ENCODE measurements around the gene IL6R.
A peak's percentile ranks its signal among the peaks of the same experiment; 100 is the strongest.
"Not testable (repeated sequence)": the region's sequence is repeated elsewhere in the genome, so short reads cannot be mapped to it uniquely, and the experiment has no call there.

IL6R gene

DNA sequence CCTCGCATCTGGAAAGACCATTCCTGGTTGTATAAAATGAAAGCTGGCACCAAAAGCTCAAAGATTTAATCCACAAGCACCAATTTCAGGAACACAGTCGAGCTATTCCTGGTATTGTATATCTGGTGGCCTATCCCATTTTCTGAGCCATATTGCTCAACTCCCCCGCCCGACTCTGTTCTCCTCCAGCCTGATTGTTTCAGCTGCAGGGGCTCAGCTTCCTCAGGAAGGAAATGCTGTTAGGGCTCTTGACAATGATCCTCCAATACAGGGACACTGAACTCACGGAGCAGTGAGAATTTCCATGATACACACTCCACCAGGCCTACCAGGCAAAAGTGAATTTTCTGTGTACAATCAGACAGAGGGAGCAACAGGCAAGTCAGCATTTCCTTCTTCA, 80.0 kb downstream of the IL6R start:
- DNase-seq = no peak

DNA sequence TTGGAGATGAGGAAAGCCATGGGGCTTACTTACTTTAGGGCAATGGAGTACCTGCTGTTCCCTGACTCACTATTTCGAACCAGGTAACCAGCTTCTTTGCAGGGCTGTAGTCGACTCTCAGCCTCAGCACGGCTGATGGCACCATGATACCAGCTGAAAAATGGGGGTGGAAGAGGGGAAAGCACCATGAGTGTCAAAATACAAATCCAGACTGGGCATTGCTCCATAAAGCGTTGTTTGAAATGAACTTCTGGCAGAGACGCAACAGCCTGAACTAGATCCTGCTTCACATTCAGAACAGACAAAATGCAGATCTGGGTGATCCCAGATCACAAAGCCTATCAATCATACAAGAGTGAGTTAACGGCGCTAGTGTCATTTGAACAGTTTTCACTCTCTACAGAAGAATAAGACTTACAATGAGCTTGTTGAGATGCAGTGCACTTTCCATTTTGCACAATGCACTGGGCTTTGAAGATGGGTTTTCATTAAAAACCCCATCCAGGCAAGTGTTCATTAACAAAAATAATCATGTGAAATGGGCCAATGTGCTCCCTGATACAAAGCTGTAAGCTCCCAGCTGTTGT, 80.9 kb downstream of the IL6R start:
- no peak for DNase-seq

DNA sequence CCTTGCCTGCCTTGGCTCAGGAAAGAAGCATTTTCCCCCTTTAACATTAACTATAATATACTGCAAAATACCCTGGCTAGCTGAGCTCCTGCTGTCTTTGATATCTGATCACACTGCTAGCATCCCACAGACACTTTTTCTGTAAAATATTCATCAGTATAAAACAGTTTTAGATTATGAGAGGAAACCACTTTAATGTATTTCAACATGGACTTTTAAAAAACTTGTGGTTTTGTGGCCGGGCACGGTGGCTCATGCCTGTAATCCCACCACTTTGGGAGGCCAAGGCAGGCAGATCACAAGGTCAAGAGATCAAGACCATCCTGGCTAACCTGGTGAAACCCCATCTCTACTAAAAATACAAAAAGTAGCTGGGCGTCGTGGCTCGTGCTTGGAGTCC, 81.6 kb downstream of the IL6R start:
- DNase-seq = not testable (repeated sequence)

DNA sequence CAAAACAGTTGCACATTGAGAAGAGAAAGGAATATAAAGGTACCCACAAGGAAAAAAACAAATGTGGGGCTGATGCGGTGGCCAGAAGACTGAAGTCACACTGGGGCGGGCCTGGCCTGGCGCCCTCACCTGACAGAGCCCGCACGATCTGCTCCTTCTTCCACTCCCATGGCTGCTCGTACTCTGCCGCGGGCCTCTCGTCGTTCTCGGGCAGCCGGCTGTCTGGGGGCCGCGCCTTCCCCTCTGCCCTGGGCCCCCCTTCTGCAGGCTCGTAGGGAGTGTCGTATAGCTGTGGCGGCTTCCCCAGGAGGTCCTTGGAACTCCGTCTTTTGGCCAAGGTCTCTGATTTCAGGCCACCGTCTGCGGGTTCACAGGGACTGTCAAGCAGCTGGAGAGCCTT, 83.8 kb downstream of the IL6R start:
- no peak for DNase-seq

DNA sequence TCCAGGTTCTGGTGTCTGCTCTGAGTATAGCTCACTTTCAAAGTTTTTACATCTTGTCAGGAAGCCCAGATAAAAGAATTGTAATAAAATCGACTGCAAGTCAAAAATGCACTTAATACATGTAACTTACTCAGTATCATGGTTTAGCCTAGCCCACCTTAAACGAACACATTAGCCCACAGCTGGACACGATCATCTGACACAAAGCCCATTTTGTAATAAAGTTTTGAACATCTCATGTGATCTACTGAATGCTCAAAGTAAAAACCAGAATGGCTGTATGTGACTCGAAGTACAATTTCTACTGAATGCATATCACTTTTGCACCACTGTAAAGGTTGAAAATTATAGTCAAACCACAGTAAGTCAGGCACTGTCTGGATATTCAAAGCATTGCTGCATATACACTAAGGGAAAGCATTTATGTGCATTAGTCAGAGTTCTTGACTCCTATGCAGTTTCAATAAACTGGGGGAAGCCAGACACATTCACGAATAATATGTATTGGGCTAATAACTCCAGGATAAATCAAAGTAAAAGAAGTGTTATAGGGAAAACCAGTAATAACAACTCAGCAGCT, 84.6 kb downstream of the IL6R start:
- DNase-seq = no peak

DNA sequence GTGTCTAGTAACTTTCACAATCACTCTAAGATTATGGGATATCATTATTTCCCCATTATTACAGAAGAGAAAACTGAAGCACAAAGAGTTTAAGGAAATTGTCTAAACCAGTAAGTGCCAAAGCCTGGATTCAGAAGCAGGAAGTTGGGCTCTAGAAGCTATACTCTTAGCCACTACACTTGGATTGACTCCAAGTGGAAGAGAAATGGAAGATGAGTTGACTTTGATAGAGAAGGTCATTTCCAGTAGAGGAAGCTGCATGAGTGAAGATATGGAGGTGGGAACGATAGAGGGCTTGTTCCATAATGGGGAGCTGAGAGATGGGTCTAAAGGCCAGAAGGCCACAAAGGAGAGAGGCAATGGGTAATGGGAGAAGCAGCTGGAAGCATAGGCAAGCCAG, 85.2 kb downstream of the IL6R start:
- DNase-seq = no peak

DNA sequence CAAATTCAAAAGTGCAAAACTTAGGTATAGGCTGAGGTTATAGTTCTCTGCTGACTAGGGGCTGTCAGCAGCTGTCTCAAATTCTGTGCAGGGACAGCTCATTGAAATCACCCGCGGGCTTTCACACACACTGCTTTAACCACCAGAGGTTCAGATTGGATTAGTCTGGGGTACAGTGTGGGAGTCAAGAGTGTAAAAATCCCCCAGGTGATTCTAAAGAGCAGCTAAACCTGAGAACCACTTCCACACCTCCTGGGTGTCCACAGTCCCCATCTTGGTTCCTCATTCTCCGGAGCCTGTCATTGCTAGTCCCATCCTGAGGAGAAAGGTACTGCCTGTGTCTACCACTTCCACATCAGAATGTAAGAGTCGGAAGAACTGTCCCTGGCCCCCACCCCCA, 87.0 kb downstream of the IL6R start:
- DNase-seq = no peak

DNA sequence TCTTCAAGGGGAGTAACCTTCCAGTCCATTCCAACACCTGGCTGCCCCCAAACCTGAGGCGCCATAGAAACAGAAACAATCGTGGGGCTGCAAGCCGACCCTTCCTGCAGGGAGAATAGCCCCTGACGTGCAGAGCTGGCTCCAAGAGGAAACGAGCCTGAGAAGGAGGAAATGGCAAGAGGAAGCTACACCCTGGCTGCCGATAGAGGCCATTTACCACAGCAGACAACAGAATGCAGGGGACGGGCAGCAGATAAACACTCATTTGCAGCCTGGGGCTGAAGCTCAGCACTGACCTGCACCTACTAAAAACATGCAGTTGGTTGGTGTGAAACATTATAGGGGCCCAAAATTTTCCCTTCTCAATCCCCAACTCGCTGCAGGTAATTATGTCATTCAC, 88.1 kb downstream of the IL6R start:
- no peak for DNase-seq

DNA sequence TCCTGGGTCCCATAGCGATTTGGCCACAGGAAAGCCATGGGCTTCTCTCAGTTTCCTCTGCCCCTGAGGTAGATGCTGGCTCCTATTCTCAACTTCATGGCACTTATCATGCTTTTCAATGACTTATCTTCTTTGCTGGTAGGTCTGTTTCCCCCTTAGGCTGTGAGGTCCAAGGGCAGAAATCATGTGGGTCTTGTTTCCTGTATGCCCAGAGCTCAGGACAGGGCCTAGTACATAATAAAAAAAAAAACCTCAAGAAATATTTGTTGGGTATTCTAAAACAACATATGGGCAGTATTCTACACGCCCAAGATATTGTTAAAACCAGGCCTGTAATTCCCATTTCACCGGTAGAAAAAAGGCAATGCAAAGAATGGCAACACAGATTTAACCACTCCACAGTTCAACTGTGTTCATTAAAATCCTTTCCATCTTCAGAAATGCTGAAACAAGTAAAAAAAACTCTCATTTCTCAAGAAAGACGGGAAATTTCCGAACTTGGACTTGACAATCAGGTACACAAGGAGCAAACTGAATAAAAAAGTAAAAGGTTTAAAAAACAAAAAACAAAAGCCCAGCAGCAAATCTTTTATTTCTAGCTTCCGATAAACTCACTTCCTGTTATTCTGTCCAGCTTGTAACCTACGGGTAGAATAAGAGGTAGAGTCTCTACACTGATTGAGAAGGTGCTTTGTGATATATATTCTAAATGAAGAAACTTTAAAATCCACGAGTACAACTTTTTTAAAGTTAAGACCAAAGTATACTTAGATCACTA, 90.5 kb downstream of the IL6R start:
- DNase-seq = no peak

DNA sequence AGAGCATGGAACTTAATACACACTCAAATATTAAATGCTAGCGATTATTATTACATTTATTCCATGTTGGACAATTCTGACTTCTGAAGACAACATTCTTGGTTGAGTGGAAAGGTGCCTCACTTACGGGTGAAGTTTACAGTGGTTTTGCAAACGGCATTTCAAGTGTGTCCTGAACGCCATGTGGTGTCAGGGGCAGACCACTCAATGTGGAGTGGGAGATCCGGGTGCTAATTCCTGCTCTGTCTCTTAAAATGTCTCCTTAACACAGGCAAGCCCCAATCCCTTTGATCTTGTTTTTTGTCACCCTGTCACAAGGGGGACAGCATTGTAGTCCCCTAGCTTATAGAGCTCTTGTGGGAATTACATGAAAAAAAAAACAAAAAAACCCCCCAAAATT, 91.2 kb downstream of the IL6R start:
- no peak for DNase-seq

DNA sequence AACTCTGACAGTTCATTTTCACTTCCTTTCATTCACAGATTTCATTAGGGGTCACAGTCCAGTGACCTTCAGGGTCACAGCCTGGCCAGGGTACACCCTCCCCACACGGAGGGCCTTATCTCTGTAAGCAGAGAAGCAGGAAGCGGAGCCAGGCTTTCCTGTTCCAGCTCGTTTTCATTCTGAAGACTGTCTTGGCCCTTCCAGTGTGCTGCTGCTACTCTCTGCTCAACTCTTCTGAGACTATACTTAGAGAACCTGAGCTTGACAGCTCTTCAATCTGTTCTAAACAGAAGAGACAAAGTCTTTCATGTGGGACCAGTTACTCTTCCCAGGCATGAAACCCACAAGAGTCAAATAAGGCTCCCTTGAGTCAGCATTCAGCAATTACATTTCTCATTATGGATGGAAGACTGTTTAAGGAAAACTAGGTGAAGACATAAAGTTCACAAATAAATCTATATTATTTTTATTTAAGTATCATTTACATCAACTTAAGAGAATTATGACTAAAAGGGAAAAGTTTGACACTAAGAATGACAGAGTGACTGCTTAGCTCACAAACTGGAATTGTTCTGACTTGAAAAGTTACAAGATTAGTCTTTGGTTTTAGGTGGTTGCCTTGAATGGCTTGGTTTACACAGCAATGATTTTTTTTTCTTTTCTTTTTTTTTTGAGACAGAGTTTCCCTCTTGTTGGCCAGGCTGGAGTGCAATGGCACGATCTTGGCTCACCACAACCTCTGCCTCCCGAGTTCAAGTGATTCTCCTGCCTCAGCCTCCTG, 92.1 kb downstream of the IL6R start:
- DNase-seq = peak; percentile 53

DNA sequence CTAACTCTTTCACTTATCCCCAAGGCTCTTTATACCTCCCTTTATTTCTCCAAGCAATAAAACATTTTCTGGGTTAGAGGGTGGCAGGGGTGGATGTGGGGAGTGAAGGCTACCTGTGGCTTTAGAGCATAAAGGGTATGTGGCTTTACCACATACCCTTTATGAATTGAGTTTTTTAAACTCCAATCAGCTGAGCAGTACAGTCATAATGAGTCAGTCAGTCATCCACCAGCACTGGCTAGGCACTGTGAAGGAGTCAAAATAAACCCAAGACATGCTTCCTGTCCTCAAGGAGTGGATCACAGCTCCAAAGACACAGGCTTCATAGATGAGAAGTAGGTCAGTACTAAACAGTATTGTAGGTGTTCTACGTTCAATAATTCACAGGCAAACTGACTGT, 94.3 kb downstream of the IL6R start:
- DNase-seq = peak; percentile 43

DNA sequence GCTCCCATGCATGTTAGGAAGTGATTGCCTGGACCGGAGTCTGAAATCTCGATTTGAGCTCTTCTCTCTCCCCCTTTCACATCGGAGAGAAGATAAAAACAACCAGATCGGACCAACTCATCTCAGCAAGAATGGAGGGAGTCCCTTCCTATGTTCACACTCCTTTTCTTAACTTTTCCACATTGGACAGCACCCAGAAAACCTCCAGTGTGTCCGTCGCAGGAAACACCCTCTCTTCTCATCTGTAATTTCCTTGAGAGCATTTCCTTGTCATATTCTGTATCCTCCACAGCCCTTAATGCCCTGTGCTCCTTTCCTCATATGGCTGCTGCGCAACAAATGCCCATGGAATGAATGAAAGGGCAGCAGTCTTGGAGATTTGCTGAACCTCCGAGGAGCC, 95.4 kb downstream of the IL6R start:
- DNase-seq = peak; percentile 33

DNA sequence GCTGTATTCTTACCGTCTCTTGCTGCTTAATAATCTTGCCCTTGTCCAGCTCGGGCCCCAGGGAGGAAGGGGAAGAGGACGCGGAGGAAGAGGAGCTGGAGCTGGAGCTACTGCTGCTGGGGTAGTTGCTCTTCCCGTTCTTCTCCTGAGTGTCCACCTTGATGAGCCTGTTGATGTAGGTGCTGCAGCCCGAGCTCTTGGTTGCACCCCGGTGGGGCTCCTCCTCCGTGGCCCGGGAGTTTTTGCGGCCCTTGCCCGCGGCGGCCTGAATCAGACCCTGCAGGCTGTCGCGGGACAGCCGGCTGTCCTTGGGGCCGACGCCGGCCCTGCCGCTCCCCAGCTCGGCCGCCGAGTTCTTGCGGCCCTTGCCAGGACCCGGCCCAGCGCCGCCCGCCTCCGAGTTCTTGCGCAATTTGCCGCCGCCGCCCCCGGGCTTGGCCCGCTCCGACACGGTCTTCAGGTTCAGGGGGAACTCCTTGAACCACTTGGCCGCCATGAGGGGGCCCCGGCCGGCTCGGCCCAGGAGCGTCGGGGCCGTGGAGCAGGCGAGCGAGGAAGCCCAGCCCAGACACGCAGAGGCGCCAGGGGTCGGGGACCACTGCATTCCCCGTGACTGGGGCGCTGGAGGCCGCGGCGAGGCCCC, 96.4 kb downstream of the IL6R start:
- no peak for DNase-seq

DNA sequence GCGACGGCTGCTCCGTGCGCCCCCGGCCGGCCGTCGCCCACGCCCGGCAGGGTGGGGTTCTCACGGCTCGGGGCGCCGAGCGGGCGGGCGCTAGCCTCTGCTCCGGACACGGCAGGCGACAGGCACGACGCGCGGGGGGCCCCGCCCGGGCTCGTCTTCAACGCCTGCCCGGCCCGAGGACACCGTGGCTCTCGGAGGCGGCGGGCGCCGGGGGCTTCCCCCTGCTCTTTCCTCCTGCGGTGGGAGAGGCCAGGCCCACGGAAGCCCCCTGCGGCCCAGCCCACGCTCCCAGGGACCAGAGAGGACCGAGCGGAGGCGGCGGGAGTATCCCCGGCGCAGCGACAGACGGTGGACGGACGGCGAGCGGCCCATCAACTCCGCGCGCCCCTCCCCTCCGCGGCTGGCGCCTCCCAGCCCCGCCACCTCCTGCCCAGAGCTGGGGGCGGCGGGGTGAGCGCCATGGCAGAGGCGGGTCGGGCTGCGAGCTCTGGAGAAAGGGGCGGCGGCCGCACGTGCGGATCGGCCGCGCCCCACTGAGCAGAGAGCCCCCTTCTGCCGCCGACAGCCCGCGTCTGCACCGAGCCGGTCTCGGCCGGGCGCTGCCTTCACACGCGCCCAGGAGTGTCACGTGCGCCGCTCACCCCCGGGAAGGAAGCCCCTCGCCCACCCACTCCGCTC, 97.1 kb downstream of the IL6R start, which contains the start of the genes SHE and TDRD10:
SHE (minus strand) TSS at position 347 of the 678 bp plus-strand sequence. CDS start 386 bp downstream, outside the sequence.
TDRD10 (plus strand) TSS at position 154 of the 678 bp plus-strand sequence. CDS start 4,685 bp downstream, outside the sequence.
- no peak for DNase-seq

DNA sequence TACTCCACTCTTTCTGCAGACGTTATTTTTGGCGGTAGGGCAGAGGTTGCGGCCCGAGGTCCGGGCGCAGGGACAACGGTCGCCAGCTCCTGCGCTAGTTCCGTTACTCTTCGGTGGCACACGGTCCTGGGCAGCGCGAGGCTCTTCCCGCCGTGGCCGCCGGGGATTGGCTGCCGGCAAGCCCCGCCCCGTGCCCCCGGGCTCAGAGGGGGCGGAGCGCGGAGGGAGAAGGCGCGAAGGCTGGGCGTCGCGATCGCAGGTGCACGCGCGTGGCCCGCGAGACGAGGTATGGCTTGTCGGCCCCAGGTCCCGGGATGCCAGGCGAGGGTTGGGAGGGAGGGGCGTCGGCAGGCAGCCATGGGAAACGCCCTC, 97.6 kb downstream of the IL6R start:
- no peak for DNase-seq

DNA sequence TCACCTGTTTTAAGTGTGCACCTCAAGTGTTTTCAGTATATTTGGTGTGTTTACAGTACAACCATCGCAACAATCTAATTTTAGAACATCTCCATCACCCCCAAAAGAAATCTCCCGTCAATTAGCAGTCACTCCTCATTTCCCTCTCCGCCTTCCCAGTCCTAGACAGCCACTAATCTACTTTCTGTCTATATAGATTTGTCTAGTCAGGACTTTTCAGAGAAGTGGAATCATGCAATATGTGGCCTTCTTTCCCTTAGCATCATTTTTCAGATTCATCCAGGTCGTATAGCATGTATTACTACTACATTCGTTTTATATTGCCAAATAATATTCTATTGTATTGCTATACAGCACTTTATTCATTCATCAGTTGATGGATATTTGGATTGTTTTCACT, 98.8 kb downstream of the IL6R start:
- DNase-seq = no peak

DNA sequence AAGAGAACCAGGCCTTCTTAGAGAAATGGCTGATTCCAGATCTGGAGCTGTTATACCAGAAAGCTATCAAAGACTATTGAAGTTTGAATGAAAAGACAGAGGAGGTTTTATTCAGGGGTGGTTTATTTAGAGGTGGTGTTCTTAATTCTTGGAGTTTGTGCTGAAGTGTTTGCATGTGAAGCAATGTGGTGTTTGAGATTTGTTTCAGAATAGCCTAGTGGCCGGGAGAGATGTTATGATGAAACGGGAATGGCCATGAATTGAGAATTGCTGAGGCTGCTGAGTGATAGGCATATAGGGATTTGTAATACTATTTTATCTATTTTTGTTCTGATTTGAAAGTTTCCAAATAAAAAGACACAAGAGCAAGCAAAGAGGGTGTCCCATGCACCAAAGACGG, 107.6 kb downstream of the IL6R start:
- no peak for DNase-seq

DNA sequence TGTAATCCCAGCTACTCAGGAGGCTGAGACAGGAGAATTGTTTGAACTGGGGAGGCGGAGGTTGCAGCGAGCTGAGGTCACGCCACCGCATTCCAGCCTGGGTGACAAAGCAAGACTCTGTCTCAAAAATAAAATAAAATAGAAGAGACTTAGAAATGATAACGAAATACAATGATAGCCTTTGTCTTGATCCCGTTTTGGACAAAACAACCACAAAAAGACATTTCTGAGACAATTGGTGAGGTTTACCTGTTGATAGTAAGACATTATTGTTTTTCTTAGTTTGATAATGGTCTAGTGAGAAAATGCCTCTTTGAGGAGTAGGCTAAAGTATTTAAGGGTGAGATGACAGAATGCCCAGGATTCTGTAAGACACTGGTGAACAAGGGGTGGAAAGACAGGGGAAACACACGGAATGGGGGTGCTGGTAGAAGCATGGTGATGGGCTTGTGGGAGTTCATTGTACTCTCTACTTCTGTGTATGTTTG, 109.0 kb downstream of the IL6R start:
- no peak for DNase-seq

DNA sequence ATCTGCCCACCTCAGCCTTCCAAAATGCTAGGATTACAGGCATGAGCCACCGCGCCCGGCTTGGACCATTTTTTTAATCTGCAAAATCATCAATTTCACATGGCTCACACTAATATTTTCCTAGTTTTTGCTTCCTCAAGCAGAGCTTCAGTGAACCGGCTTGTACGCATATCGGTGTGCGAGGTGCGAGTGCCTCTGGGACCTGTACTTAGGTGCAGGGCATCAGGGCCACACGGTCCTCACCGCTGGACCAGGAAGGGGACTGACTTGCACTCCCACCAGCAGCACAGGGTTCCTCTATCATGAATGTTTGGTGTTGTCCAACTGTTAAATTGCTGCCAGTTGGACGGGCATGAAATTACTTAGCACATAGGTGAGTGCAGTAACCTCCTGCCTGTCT, 112.5 kb downstream of the IL6R start:
- DNase-seq = no peak
